Panc1 (cell line): ENCODE measurements around the gene TNRC18. TPM values are rescaled to one million over a fixed set of nuclear protein-coding genes. Genes with fewer than 3 reads are reported as not detected.
A peak's percentile ranks its signal among the peaks of the same experiment; 100 is the strongest.

Source experiments
- ATAC-seq: fragments of 200-7000 bp; cut with Tn5 transposase; 2 replicates; pipeline ENCODE4 v1.9.1; 2020; ENCODE audit warnings: mild to moderate bottlenecking, moderate library complexity
- BruUV-seq: library from RNA; stranded (reverse); fragments of 400-500 nt; replicated peaks from 2 replicates; lab custom pipeline; 2021; lab: Mats Ljungman, UMichigan
- CTCF ChIA-PET: fragments of 300-600 bp; sonication (Branson Sonifier 250); formaldehyde crosslinking; loops from one replicate; lab custom pipeline; 2022; ENCODE audit warnings: antibody characterized with exemption; lab: Charles Lee
- POLR2A ChIA-PET: fragments of 300-600 bp; sonication (Branson Sonifier 250); formaldehyde crosslinking; loops from one replicate; lab custom pipeline; 2022; ENCODE audit warnings: antibody characterized with exemption; lab: Charles Lee
- DNase-seq: peaks from one replicate; pipeline ENCODE4 v3.0.0-alpha.2; 2010; ENCODE audit warnings: low read depth, low spot score
- H3K27ac ChIP-seq: 2 replicates; pipeline ENCODE4 v1.5.1; 2011; ENCODE audit warnings: mild to moderate bottlenecking, low read length, inconsistent platforms
- H3K27me3 ChIP-seq: fragments of 200-500 bp; sonication (Bioruptor generic); 2 replicates; pipeline ENCODE4 v1.6.0; 2014; ENCODE audit warnings: low read length, inconsistent platforms; ENCODE audit not compliant: control insufficient read depth, insufficient read depth
- H3K36me3 ChIP-seq: fragments of 200-500 bp; sonication (Bioruptor generic); 2 replicates; pipeline ENCODE4 v1.5.1; 2014; ENCODE audit warnings: inconsistent platforms, mild to moderate bottlenecking, low read length, moderate library complexity; ENCODE audit not compliant: control insufficient read depth, insufficient read depth
- H3K4me1 ChIP-seq: 2 replicates; pipeline ENCODE4 v1.5.1; 2011; ENCODE audit warnings: inconsistent platforms, mild to moderate bottlenecking, low read length, moderate library complexity; ENCODE audit not compliant: control insufficient read depth, insufficient read depth
- H3K4me3 ChIP-seq, 2 experiments: 2 replicates each; pipeline ENCODE4 v1.5.1; 2011 to 2012; ENCODE audit warnings: low read depth in 2 of 2, low read length in 2 of 2, mild to moderate bottlenecking in 2 of 2, inconsistent platforms in 1 of 2, moderate library complexity in 1 of 2
- H3K9me3 ChIP-seq: fragments of 200-500 bp; sonication (Bioruptor generic); 2 replicates; pipeline ENCODE4 v1.5.1; 2014; ENCODE audit warnings: low read depth, mild to moderate bottlenecking, inconsistent platforms, low read length, moderate library complexity; ENCODE audit not compliant: control insufficient read depth, insufficient read depth
- CTCF ChIP-seq: fragments of 450-650 bp; IDR thresholded peaks from 2 replicates; pipeline ENCODE4 v1.5.1; 2017; ENCODE audit warnings: mild to moderate bottlenecking
- POLR2AphosphoS5 ChIP-seq: IDR thresholded peaks from 2 replicates; pipeline ENCODE4 v1.6.1; 2012; ENCODE audit warnings: mild to moderate bottlenecking, low read depth, low read length, moderate library complexity
- REST ChIP-seq, 2 experiments: IDR thresholded peaks; 2 replicates each; pipeline ENCODE4 v1.6.1; 2011 to 2012; ENCODE audit warnings: low read depth in 2 of 2, control low read depth in 1 of 2, low read length in 1 of 2, mild to moderate bottlenecking in 1 of 2, moderate library complexity in 1 of 2; ENCODE audit not compliant: insufficient read depth in 1 of 2
- SIN3A ChIP-seq: IDR thresholded peaks from 2 replicates; pipeline ENCODE4 v1.6.1; 2012; ENCODE audit warnings: low read depth, mild to moderate bottlenecking, low read length, moderate library complexity, borderline replicate concordance; ENCODE audit not compliant: insufficient read depth
- TCF7L2 ChIP-seq: IDR thresholded peaks from 2 replicates; pipeline ENCODE4 v1.6.1; 2011; ENCODE audit warnings: mild to moderate bottlenecking, low read depth, low read length, inconsistent platforms
- in situ Hi-C: cut with HindIII; loops from 2 replicates; pipeline ENCODE4 v1.10.0; 2016; ENCODE audit warnings: low sequenced_read_pairs, low pct_unique_long_range_greater_than_20kb
- intact Hi-C: fragments of 100-400 bp; cut with micrococcal nuclease; formaldehyde crosslinking; loops from one replicate; pipeline ENCODE4 v1.10.0; 2022; ENCODE audit not compliant: unreplicated experiment
- total RNA-seq: library from RNA; stranded (reverse); gene quantifications from one replicate; pipeline ENCODE4 v1.2.1, GENCODE V29; 2021; ENCODE audit not compliant: unreplicated experiment

The TNRC18 gene
- total RNA-seq, 1 experiment from 2014 or later, result 148 TPM

GRCh38 chr7:5437348-5437892, 13.8 kb upstream of the TNRC18 start:
- H3K4me1 ChIP-seq, result peaks cover 8% of the 10 kb centered on the region; the same call in 1 of the 2 replicates
- POLR2A ChIA-PET, result no interaction called here
- in situ Hi-C loops (no loop called here), intact Hi-C loops (no loop called here)
- DNase-seq (no peak), ATAC-seq (no peak)
- CTCF ChIA-PET, result no interaction called here
- H3K4me3 ChIP-seq, result no peak overlapping the region
- no peaks in the 10 kb centered on the region for H3K36me3 ChIP-seq
- peaks cover 11% of the 10 kb centered on the region; the same call in 1 of the 2 replicates for H3K9me3 ChIP-seq
- no peaks in the 10 kb centered on the region for H3K27me3 ChIP-seq
- no peak overlapping the region for H3K27ac ChIP-seq
- BruUV-seq, result TSS peak; percentile 23
- TF ChIP-seq REST (IDR thresholded peaks at IDR 0.05; ENCODE audit: insufficient read depth in 1 of 2, low read depth in 2 of 2, low read length in 1 of 2), result no peak
- no peak for TF ChIP-seq CTCF
- TF ChIP-seq POLR2AphosphoS5, result 0 out of 2 replicates have a peak, but pooled peaks have one; percentile 10

GRCh38 chr7:5436003-5436678, 12.5 kb upstream of the TNRC18 start:
- intact Hi-C loops (no loop called here), in situ Hi-C loops (no loop called here)
- Histone ChIP-seq H3K4me3 (no peak overlapping the region), H3K27me3 (no peaks in the 10 kb centered on the region), H3K9me3 (peaks cover 11% of the 10 kb centered on the region; the same call in 1 of the 2 replicates), H3K4me1 (peaks cover 3% of the 10 kb centered on the region), H3K36me3 (no peaks in the 10 kb centered on the region), H3K27ac (no peak overlapping the region)
- ChIA-PET POLR2A (interaction anchor here (0.5 to 0.7 kb wide), 2 partner anchors 71 to 1972 kb away, joined by 3 read pairs; no protein-coding TSS in a partner anchor), CTCF (no interaction called here)
- DNase-seq (no peak), ATAC-seq (no peak)
- TF ChIP-seq CTCF, result no peak
- no peak for TF ChIP-seq REST (IDR thresholded peaks at IDR 0.05; ENCODE audit: insufficient read depth in 1 of 2, low read depth in 2 of 2, low read length in 1 of 2)
- TF ChIP-seq TCF7L2, result no peak
- TF ChIP-seq SIN3A, result no peak
- TF ChIP-seq POLR2AphosphoS5, result no peak
- BruUV-seq, result no TSS peak
